Gastroesophageal sphincter (tissue), 4 donors: ENCODE results near the gene NXPH1. TPM values are rescaled to one million over a fixed set of nuclear protein-coding genes. Genes with fewer than 3 reads are reported as not detected.

ENCODE experiments used
- ATAC-seq: fragments of 150-250 bp; one replicate; pipeline ENCODE4 v1.9.1; 2016; ENCODE audit warnings: mild to moderate bottlenecking, moderate library complexity
- H3K27ac ChIP-seq, 4 donors: fragments of 200-600 bp; sonication (generic) in 3 of 4; 1 replicate in 3 of 4; 2 replicates in 1 of 4; pipeline ENCODE4 v1.5.1; 2016 to 2019
- H3K27me3 ChIP-seq: fragments of 200-600 bp; sonication (generic); one replicate; pipeline ENCODE4 v1.5.1; 2019
- H3K36me3 ChIP-seq, 2 donors: fragments of 200-600 bp; sonication (generic); one replicate each; pipeline ENCODE4 v1.5.1; 2019; ENCODE audit warnings: control low read depth in 1 of 2
- H3K4me1 ChIP-seq, 3 donors: fragments of 200-600 bp; sonication (generic); 1 replicate in 2 of 3; 2 replicates in 1 of 3; pipeline ENCODE4 v1.5.1; 2016 to 2019; ENCODE audit warnings: control low read depth in 2 of 3
- H3K4me3 ChIP-seq, 2 donors: fragments of 200-600 bp; sonication (generic); one replicate each; pipeline ENCODE4 v1.5.1; 2019; ENCODE audit warnings: mild to moderate bottlenecking in 1 of 2, moderate library complexity in 1 of 2
- H3K9me3 ChIP-seq, 3 donors: fragments of 200-600 bp; sonication (generic); one replicate each; pipeline ENCODE4 v1.5.1; 2017 to 2019; ENCODE audit warnings: control low read depth in 2 of 3
- EP300 ChIP-seq: sonication (generic); formaldehyde crosslinking; IDR thresholded peaks from one replicate; pipeline ENCODE4 v1.6.1; 2017; ENCODE audit warnings: antibody characterized with exemption, mild to moderate bottlenecking
- POLR2A ChIP-seq, 2 donors: fragments of 450-650 bp; IDR thresholded peaks; one replicate each; pipeline ENCODE4 v1.6.1; 2017; ENCODE audit warnings: antibody characterized with exemption in 2 of 2, mild to moderate bottlenecking in 2 of 2, moderate library complexity in 1 of 2
- POLR2AphosphoS5 ChIP-seq: sonication (generic); formaldehyde crosslinking; IDR thresholded peaks from one replicate; pipeline ENCODE4 v1.6.1; 2017; ENCODE audit warnings: antibody characterized with exemption
- WGBS, 2 donors: methylation state at CpG; one replicate each; pipeline ENCODE4 v1.1.5; 2018; ENCODE audit warnings: low coverage in 1 of 2; 5-methylcytosine and 5-hydroxymethylcytosine counted together
- total RNA-seq, 4 donors: library from RNA; depleted of rRNA; stranded (reverse); fragments of >200 nt; gene quantifications; one replicate each; pipeline ENCODE4 v1.1.0, GENCODE V29; 2016
- TF ChIP-seq, protein P1 (sequence below), 4 experiments: fragments of 200-600 bp in 2 of 4; fragments of 450-650 bp in 2 of 4; sonication (generic) in 1 of 4; IDR thresholded peaks; one replicate each; pipeline ENCODE4 v1.5.1; 2017 to 2019; ENCODE audit warnings: antibody characterized with exemption in 4 of 4, mild to moderate bottlenecking in 2 of 4, moderate library complexity in 2 of 4

NXPH1 gene
- total RNA-seq, 4 donors from 2014 or later: not detected

DNA sequence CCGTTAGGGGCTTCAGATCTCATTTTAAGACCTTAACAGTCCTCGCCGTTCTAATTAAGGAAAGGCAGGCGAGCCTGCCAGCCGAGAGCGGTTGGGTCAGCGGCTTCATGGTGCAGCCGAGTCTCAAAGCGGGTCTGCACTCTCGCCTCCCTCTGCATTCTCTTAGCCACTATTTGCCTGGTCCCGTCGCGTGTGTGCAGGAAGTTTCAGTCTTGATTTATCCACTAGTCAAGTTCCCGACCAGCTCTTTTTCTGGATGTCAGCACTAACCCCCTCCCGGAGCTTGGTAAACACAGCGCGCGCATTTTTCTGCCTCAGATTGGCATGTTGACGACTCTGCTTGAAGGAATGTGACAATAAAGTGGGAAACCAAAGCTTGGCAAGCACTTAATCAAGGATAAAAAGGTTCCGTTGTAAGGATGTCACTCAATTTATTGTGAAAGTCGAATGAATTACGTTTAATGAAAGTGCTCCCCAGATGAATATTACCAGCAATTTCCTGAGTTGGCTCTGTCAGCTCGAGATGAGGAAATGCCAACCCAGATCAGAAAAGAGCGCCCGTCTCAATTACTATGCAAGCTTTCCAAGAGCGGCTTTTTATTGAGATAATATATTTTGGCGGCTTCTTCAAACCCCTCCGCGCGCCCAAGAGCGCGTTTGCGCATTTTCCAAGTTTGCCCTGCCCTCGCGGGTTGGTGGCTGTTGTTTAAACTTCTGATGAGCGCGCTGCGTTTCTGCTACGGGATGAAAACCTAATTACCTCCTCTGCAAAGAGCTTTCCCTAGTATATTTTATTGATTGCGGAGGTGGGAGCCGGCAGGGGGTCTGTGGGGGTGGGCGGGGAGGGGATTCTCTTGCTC, 7.9 kb downstream of the NXPH1 start:
- TF ChIP-seq POLR2AphosphoS5 (no peak), EP300 (no peak)
- no peak for ATAC-seq
- 3% methylated on average over 25 to 39 of the region's 42 CpGs for WGBS, 2 donors
- H3K4me1 ChIP-seq: peaks cover 0 to 21% (median 2%) of the 10 kb centered on the region in 3 donors
- no peak overlapping the region for H3K4me3 ChIP-seq
- no peak overlapping the region for H3K27ac ChIP-seq
- H3K9me3 ChIP-seq: peaks cover 0 to 9% (median 0%) of the 10 kb centered on the region in 3 donors
- H3K36me3 ChIP-seq: no peaks in the 10 kb centered on the region
- H3K27me3 ChIP-seq: peaks cover 92% of the 10 kb centered on the region

DNA sequence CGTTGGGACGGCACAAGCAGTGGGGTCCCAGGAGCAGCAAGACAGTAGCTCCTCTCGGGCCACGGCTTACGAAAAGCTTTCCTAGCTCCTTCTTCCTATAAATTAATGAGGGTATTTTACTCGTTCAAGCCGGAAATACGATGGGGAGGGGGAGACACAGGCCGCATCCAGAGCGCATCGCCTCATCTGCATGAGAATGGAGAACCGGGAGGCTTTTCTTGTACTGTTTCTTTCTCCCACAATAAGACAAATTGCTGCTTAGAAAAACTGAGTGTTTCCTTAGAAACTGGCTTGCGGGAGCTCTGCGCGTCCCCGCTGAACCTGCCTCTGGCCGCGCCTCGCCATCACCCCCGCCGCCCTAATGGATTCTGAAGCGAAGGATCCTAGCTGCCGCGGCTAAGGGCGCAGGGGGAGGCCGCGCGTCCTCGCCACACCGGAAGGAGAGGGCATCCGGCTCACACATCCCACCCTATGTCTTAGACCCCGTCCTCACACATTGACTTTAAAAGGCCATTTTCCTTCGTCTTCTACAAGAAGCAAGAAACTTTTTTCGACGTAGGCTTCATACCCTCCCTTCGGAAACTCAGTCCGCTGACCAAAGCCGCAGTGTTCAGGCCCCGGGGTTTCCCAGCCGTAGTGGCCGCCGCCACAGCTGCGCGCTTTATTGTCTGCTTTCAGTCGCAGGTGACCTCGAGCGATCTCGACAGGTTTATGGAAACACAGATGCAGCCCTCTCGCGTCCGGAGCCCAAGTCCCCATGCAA, 8.8 kb downstream of the NXPH1 start:
- TF ChIP-seq EP300 (no peak), POLR2A (IDR thresholded peaks at IDR 0.05) (no peak), POLR2AphosphoS5 (no peak)
- TF ChIP-seq, protein P1, sequence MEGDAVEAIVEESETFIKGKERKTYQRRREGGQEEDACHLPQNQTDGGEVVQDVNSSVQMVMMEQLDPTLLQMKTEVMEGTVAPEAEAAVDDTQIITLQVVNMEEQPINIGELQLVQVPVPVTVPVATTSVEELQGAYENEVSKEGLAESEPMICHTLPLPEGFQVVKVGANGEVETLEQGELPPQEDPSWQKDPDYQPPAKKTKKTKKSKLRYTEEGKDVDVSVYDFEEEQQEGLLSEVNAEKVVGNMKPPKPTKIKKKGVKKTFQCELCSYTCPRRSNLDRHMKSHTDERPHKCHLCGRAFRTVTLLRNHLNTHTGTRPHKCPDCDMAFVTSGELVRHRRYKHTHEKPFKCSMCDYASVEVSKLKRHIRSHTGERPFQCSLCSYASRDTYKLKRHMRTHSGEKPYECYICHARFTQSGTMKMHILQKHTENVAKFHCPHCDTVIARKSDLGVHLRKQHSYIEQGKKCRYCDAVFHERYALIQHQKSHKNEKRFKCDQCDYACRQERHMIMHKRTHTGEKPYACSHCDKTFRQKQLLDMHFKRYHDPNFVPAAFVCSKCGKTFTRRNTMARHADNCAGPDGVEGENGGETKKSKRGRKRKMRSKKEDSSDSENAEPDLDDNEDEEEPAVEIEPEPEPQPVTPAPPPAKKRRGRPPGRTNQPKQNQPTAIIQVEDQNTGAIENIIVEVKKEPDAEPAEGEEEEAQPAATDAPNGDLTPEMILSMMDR (IDR thresholded peaks at IDR 0.05): no peak
- peaks cover 0 to 9% (median 0%) of the 10 kb centered on the region in 3 donors for H3K9me3 ChIP-seq
- H3K27me3 ChIP-seq: peaks cover 92% of the 10 kb centered on the region
- peaks cover 0 to 21% (median 2%) of the 10 kb centered on the region in 3 donors for H3K4me1 ChIP-seq
- ATAC-seq: no peak
- H3K36me3 ChIP-seq: no peaks in the 10 kb centered on the region
- no peak overlapping the region for H3K4me3 ChIP-seq
- no peak overlapping the region for H3K27ac ChIP-seq
- 2 to 4% methylated on average over 10 to 28 of the region's 51 CpGs for WGBS, 2 donors

DNA sequence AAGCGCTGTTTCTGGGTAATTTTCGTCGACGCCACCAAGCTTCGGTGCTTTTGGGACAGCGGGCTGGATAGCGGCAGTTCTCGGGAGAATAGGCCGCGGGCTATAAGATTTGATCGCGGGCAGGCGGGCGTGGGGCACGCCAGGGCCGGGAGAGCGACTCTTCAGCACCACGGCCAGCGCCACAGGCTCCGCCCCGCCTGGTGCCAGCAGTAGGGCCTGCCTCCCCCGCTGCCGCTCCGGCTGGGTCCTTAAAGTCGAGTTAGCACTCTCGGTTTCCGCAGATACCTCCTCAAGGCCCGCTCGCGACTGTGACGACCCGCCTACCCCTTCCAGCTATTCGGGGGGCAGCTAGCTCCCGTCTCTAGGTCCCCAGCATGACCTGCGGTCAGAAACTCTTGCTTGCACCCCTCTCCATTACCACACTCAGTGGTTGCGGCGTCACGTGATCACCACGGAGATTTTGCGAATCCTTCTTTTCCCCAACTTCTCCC, 9.4 kb downstream of the NXPH1 start:
- H3K27me3 ChIP-seq: peaks cover 90% of the 10 kb centered on the region
- no peaks in the 10 kb centered on the region for H3K36me3 ChIP-seq
- H3K4me1 ChIP-seq: peaks cover 0 to 21% (median 2%) of the 10 kb centered on the region in 3 donors
- no peak overlapping the region for H3K4me3 ChIP-seq
- no peak overlapping the region for H3K27ac ChIP-seq
- H3K9me3 ChIP-seq: peaks cover 0 to 9% (median 0%) of the 10 kb centered on the region in 3 donors
- no peak for ATAC-seq
- 2 to 6% methylated on average over 8 to 20 of the region's 40 CpGs for WGBS, 2 donors
- TF ChIP-seq, protein P1 (IDR thresholded peaks at IDR 0.05): no peak
- TF ChIP-seq POLR2A (IDR thresholded peaks at IDR 0.05) (no peak), EP300 (no peak), POLR2AphosphoS5 (no peak)

DNA sequence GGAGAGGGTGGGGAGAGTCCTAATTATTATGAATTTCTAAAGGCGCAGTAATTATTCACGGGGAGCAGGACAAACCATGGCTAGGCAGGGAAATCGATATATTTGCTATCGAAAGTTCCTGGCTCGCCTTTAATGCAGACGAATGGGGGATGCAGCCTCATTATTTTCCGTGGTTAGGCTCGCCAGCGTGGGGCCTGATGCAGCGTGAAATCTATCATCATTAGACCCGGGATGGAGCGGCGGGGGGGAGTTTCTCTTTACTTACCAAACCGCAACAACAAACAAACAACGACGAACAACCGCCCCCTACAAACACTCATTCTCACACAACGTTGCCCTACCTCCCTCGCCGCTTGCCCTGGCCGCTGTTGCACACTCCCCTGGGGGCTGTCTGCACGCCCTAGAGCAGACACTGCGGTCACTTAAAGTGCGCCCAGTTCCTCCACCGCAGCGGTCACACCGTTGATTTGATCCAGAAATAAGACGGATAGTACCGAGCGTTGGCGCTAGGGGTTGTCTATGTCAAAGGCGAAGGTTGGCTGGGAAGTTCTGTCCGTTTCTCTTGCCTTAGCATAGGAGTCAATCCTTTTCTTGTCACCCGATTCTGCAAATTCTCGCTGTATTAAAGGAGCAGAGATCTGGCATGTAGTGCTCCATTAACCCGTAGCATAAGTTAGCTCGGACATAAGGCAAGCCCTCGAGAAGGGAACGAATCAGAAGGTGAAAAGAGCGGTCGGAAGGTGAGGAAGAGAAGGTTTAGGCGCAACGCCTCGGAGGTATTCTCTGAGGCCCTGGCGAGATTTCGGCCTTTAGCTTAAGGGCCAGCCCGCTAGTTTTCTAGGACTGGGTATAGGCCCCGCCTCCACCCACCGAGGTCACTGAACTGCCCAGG, 10.4 kb downstream of the NXPH1 start:
- Histone ChIP-seq H3K4me1 (peaks cover 0 to 21% (median 2%) of the 10 kb centered on the region in 3 donors), H3K4me3 (no peak overlapping the region), H3K27me3 (peaks cover 87% of the 10 kb centered on the region), H3K36me3 (no peaks in the 10 kb centered on the region), H3K9me3 (peaks cover 0 to 9% (median 0%) of the 10 kb centered on the region in 3 donors), H3K27ac (no peak overlapping the region)
- ATAC-seq: no peak
- 8 to 9% methylated on average over 18 to 34 of the region's 49 CpGs for WGBS, 2 donors
- TF ChIP-seq EP300: no peak
- TF ChIP-seq POLR2AphosphoS5: no peak
- TF ChIP-seq, protein P1 (IDR thresholded peaks at IDR 0.05): no peak
- TF ChIP-seq POLR2A (IDR thresholded peaks at IDR 0.05): no peak
